GM19468 (cell line): ENCODE data around the gene TTC36.
"Not testable (repeated sequence)": the region's sequence is repeated elsewhere in the genome, so short reads cannot be mapped to it uniquely, and the experiment has no call there.

Experiments
- ATAC-seq: cut with Tn5 transposase; IDR thresholded peaks from one replicate; pipeline ENCODE4 v1.9.1; 2021; ENCODE audit warnings: mild to moderate bottlenecking, moderate library complexity, moderate number of reproducible peaks; ENCODE audit not compliant: unreplicated experiment; ENCODE audit errors: extremely low read depth

The TTC36 gene

DNA sequence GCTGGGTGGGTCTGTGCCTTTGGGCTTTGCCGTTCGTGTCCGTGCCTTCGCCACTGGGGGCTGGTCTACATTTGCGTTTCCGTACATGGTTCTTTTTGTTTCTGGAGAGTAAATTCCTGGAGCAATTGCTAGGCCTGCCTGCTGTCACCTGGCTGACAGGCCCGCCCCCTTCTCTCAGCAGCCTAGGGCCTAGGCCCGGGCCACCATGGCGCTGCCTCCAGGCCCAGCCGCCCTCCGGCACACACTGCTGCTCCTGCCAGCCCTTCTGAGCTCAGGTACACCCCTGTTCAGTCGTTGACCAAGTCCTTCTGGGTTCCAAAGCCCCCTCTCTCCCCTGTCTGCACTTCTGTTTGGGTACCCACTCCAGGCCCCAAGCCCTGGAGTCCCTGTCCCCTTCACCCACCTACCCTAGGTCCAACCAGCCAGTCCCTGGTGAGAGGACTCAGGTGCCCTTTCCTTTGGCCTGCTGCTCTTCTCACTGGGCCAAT is 4.4 kb downstream of the TTC36 start:
- no peak for ATAC-seq

DNA sequence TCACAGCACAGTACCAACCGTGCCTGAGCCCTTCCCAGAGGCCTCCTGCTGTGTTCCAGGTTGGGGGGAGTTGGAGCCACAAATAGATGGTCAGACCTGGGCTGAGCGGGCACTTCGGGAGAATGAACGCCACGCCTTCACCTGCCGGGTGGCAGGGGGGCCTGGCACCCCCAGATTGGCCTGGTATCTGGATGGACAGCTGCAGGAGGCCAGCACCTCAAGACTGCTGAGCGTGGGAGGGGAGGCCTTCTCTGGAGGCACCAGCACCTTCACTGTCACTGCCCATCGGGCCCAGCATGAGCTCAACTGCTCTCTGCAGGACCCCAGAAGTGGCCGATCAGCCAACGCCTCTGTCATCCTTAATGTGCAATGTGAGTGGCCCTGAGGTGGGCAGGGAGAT is 4.8 kb downstream of the TTC36 start:
- ATAC-seq: no peak

DNA sequence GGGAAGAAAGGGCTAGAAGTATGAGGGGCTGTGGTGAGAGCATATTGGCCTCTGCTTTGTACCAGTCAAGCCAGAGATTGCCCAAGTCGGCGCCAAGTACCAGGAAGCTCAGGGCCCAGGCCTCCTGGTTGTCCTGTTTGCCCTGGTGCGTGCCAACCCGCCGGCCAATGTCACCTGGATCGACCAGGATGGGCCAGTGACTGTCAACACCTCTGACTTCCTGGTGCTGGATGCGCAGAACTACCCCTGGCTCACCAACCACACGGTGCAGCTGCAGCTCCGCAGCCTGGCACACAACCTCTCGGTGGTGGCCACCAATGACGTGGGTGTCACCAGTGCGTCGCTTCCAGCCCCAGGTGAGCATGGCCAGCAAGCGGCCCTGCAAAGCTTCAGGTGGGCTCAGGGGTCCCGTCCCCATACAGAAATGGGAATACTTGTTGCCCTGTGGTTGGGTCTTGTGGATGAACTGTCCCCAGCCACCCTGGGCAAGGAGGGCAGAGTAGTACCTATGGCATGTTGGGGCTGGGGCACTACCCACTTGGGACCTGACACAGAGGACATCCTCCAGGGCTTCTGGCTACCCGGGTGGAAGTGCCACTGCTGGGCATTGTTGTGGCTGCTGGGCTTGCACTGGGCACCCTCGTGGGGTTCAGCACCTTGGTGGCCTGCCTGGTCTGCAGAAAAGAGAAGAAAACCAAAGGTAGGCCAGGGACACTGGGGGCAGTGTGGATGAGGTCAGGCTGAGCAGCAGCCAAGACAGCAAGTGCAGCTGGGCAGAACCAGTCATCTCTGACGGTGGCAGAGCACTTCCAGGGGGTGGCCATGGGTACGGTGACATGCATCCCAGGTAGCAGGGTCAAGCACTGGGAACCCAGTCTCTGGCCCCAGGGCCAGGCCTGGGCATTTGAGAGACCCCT is 5.8 kb downstream of the TTC36 start:
- ATAC-seq: no peak

DNA sequence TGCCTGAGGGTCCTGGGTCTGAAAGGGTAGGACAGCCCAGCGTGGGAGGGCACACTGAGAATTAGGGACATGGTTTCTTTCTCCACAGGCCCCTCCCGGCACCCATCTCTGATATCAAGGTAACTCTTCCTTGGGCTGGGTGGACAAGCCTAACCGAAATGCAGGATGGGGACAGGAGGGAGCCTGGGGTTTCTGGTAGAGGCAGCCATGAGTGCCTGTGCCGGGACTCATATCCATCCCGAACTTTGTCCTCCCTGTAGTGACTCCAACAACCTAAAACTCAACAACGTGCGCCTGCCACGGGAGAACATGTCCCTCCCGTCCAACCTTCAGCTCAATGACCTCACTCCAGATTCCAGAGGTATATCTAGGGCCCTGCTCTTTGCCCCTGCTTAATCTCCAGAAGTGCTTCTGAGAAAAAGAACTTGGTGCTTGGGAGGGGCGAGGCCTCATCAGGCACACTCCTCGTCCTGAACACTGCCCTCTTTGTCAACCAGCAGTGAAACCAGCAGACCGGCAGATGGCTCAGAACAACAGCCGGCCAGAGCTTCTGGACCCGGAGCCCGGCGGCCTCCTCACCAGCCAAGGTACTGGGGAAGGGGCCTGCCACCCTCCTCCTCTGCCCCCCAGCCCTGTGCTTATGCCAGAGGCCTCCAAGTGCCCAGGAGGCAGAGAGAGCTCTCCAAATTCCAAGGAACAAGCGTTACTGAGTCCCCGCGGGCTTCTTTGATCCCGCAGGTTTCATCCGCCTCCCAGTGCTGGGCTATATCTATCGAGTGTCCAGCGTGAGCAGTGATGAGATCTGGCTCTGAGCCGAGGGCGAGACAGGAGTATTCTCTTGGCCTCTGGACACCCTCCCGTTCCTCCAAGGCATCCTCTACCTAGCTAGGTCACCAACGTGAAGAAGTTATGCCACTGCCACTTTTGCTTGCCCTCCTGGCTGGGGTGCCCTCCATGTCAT is 6.8 kb downstream of the TTC36 start:
- no peak for ATAC-seq

DNA sequence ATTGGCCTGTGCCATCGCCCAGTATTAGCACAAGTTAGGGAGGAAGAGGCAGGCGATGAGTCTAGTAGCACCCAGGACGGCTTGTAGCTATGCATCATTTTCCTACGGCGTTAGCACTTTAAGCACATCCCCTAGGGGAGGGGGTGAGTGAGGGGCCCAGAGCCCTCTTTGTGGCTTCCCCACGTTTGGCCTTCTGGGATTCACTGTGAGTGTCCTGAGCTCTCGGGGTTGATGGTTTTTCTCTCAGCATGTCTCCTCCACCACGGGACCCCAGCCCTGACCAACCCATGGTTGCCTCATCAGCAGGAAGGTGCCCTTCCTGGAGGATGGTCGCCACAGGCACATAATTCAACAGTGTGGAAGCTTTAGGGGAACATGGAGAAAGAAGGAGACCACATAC is 8.0 kb downstream of the TTC36 start:
- no peak for ATAC-seq

DNA sequence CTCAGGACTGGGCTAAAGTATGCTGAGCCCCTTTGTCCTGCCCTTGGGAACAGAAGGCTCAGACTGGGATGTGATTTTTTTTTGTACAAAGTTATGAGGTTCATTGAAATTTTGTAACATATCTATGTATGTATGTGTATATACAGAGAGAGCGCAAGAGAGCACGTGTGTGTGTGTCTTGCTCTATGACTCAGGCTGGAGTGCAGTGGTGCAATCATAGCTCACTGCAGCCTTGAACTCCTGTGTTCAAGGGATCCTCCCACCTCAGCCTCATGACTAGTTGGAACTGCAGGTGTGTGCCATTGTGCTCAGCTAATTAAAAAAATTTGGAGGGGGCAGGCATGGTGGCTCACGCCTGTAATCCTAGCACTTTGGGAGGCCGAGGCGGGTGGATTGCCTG is 9.5 kb downstream of the TTC36 start:
- no peak for ATAC-seq

DNA sequence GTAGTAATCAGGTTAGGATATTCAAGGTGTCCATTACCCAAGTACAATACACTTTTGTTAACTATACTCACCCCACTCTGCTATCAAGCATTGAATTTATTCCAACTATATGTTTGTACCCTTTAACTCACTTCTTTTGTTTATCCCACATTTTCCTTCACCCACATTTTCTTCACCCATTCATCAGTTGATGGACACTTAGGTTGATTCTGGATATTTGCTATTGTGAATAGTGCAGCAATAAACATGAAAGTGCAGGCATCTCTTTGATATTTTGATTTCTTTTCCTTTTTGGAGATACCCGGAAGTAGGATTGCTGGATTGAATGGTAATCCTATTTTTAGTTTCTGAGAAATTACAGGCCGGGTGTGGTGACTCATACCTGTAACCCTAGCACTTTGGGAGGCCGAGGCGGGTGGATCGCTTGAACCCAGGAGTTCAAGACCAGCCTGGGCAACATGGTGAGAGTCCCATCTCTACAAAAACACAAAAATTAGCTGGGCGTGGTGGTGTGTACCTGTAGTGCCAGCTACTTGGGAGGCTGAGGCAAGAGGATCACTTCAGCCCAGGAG is 10.2 kb downstream of the TTC36 start:
- ATAC-seq: no peak

DNA sequence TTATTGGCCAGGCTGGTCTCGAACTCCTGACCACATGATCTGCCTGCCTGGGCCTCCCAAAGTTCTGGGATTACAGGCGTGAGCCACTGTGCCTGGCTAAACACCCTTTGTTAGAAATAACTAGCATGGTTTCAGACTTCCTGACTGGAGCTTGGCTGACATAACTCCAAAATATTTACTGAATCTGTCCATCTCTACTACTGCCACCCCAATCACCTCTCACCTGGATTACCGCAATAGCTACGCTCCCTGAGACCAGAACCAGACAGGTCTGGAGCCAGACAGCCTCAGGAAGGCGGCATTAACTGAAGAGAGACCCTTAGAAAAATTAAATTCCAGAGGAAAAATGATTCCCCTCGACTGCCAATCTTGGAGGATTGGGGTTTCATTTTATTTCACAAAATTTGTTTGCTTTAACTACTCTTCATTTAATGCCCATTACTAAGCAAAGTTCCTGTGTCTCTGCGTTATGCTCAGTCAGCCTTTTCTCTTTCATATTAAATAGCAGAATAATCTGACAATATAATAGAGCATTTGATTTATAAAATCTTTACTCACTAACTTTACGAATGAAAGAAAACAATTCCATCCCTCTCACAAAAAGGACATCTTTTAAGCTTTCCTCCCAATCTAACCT is 16.9 kb downstream of the TTC36 start:
- no peak for ATAC-seq

DNA sequence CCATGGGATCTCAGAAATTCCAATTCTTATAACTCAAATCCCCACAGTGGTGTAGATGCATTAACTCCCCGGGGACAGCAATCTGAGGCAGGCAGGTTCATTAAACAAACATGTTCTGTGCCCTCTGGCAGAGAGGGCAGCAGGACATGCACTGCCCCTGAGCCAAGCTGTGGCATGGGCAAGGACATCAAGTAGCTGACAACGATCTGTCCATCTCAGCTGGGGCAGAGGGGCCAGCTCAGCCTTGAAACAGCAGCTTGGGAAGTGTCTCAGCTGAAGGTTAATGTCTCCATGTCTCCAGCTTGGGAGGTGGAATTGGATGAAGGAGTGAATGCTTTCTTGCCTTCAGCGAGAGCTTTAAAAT is 17.4 kb downstream of the TTC36 start:
- no peak for ATAC-seq

DNA sequence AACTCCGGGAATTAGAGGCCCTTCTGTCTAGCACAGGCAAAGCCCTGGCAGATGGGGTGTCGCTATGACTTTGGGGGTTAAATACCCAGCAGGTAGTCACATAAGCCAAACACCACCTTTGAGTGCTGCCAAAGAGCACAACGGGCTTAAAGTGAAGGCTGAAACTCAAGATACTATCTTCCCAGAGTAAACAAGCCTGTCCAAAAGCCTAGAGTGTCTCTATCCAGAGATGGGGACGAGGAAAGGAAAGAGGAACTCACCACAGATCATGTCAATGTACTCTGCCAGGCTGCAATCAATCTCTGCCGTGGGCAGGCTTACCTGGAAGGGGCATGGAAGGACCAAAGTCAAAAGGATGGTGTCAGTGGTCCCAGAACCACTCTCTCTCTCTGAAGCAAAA is 18.3 kb downstream of the TTC36 start:
- ATAC-seq: no peak

DNA sequence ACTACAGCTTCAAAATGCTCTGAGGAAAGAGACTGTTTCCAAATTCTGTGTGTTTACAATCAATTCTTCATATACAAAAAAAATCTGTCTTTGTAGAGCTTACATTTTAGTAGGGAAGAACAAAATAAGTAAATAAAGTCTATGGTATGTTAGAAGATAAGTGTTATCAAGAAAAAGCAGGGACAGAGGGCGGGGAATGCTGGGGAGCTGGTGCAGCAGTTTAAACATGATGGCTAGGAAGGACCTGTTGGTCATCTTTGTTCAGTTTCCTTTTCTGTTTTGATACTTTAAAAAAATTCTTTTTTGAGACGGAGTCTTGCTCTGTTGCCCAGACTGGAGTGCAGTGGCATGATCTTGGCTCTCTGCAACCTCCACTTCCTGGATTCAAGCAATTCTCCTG is 19.9 kb downstream of the TTC36 start:
- no peak for ATAC-seq

DNA sequence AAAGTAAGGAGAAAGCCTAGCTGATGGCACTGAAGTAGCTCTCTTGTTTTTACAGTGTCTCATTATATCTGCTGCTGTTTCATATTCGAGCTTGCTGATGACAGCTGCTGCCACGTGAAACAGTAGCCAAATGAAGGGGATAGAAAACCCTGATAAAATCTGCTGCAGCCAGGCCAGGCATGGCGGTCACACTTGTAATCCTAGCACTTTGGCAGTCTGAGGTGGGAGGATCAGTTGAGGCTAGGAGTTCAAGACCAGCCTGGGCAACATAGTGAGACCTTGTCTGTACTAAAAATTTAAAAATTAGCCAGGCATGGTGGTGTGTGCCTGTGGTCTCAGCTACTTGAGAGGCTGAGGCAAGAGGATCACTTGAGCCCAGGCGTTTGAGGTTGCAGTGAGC is 25.1 kb downstream of the TTC36 start:
- ATAC-seq: no peak

DNA sequence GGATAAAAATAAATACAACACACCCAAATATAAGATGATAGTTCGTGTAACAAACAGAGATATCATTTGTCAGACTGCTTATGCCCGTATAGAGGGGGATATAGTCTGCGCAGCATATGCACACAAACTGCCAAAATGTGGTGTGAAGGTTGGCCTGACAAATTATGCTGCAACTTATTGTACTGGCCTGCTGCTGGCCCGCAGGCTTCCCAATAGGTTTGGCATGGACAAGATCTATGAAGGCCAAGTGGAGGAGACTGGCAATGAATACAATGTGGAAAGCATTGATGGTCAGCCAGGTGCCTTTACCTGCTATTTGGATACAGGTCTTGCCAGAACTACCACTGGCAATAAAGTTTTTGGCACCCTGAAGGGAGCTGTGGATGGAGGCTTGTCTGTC is 33.5 kb downstream of the TTC36 start:
- no peak for ATAC-seq

DNA sequence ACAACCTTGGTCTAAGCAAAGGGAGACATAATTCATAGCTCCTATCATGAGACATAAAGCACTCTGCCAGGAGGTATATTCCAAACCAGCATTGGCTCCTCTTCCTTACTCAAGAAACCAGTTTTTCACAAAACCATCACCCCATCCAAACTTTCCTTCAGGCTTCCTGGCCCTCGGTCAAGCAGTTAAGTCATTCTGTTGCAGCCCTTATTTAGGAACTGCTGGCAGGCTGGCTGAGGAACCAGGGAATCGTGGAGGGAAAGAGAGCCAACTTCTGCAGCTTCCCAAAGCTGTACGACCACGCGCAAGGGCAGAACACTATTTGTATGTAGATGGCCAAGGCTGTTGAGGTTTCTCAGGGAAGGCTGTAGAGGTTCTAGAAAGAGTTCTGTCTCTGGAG is 37.8 kb downstream of the TTC36 start:
- no peak for ATAC-seq

DNA sequence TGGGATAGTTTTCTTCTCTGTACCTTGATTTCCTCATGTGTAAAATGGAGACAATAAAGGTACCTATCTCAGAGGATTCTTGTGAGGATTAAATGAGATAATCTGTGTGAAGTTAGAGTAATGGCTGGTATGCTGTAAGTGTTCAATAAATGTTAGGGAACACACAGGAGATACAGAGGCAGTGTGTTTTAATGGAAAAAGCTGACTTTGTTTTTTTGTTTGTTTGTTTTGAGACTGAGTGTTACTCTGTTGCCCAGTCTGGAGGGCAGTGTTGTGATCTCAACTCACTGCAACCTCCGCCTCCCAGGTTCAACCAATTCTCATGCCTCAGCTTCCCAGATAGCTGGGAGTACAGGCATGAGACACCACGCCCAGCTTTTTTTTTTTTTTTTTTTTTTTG is 42.4 kb downstream of the TTC36 start:
- ATAC-seq: no peak

DNA sequence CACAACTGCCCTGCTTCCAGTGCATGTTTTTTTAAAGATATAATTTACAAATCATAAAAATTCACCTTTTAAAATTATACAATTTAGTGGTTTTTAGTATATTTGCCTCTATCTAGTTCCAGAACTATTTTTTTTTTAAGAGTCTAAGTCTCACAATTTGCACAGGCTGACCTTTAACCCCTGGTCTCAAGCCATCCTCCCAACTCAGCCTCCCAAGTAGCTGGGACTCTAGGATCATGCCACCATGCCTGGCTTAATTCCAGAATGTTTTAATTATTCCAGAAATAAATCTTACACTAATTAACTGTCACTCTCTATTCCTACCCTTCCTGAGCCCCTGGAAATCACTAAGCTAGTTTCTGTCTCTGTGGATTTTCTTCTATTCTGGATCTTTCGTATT is 43.5 kb downstream of the TTC36 start:
- no peak for ATAC-seq

DNA sequence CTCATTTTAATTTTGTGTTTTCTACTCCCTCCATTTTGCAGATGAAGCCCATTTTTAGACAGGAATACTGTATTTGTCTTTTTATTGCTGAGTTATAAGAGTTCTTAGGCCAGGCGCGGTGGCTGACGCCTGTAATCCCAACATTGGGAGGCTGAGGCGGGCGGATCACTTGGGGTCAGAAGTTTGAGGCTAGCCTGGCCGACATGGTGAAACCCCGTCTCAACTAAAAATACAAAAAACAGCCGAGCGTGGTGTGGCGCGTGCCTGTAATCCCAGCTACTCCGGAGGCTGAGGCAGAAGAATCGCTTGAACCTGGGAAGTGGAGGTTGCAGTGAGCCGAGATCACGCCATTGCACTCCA is 44.4 kb downstream of the TTC36 start:
- not testable (repeated sequence) for ATAC-seq

DNA sequence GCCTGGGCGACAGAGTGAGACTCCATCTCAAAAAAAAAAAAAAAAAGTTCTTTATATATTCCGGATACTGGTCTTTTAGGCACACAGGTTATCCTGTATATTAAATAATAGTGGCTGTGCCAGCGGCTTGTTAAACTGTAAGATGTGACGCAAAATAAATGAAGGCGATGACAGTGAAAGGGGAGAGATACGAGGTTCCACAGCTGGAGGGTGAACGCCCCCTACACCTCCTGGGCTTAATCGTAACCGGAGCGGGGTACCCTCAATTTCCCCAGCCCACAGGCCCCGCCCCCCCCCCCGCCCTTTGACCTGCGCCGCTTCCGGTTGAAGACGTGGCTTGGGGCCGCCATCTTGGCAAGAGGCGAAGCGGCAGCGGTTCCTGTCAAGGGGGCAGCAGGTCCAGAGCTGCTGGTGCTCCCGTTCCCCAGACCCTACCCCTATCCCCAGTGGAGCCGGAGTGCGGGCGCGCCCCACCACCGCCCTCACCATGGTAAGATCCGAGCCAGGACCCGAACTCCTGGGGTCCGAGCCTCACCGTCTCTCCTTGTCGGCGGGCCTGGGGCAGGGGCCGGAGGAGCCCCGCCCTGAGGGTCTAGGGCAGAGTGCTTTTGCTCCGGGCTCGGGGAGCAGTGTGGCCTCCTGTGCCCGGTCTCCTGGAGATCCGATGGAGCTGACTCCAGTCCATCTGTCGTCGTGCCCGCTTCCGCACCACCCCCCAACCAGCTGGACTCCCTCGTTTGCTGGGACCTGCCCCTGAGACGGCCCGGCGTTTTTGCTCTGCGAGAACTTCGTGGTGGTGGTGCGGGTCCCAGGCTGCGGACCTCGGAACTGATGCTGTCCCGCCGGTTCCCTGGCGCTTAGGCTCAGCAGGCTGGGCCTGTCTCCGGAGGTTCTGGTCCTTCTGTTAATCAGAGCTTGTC is 45.0 kb downstream of the TTC36 start, which contains the start of gene ARCN1:
ARCN1 (plus strand) TSS at position 349 of the 920 bp plus-strand sequence; CDS start at position 488, 139 bp downstream.
- no peak for ATAC-seq

DNA sequence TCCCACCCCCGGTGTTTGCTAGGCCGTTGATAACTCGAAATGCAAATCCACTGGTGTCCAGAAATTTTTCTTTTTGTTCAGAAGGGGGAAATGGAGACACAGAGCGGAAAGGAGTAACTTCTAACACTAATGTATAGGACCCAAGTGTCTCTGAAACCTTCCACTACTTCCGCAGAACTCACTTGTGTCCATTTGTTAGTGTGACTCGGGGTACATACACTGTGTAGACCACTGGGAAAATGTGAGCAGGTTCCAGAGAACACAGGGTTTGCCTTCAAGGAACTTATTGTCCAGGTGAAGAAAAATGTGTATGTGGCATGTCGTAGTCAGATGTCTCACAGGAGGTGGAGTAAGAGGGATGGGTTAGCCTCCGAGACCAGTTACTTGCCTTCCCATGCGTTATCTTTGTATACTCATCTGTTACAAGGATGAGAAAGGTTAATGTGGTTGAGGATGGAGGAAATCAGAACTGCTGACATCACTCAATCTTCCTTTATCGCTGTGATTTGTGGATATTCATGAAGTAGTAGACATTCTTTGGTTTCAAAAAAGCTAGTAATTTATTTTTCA is 45.8 kb downstream of the TTC36 start:
- no peak for ATAC-seq
